ENCODE measurements around the gene MADD. TPM values are rescaled to one million over a fixed set of nuclear protein-coding genes. Genes with fewer than 3 reads are reported as not detected.

MADD gene
- total and polyA plus RNA-seq, 8 donors, result 13.6 to 131 (median 42.6) TPM

DNA sequence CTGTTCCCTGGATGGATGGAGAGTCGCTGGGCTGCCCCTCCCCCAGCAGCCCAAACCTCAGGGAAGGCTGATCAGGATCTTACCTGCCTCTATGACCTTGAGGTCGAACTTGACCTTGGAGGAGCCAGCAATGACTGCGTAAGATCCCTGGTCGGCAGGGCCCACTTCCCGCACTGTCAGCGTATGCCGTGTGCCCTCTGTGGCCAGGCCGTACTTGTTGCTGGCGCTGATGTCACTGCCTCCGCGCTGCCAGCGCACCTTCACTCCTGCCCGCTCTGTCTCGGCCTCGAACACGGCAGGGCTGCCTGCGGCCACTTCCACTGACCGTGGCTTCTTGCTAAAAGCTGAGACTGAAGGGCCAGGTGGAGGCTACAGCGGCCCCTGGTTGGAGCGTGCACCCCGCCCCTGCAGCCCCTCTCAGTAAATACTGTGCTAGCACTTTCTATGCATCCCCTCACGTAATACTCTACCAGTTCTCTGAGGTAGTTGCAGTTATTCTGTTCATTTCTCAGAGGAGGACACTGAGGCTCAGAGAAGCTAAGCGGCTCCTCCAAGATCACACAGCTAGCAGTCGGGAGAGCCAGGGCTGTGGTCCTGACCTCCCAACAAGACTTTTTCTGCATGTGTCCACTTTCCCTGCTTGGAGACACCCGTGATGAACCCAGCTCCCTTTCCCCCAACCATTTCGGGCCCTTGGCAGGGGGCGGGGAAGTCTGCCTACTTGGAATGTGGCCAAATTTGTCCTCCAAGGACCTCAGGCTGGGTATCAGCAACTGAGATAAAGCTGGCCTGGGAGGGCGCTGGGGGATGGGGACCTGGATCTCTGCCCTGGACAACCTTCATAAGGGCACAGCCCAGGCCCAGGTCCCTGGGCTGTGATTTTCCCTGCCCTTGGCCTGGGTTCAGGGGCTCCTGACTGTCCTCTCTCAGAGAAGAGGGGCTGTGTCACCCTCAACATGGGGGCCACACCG lies 81.5 kb downstream of the MADD start:
- no peaks in the 10 kb centered on the region for H3K9me3 ChIP-seq
- TF ChIP-seq POLR2AphosphoS5 (IDR thresholded peaks at IDR 0.05) (peak in 1 of 3 donors; percentile 19), EP300 (IDR thresholded peaks at IDR 0.05) (no peak)
- no peaks in the 10 kb centered on the region for H3K27me3 ChIP-seq
- peaks cover 5 to 26% (median 24%) of the 10 kb centered on the region in 4 donors for H3K4me1 ChIP-seq
- H3K36me3 ChIP-seq, result peaks cover 0 to 7% (median 0%) of the 10 kb centered on the region in 4 donors
- peak; percentile 68 to 77 for DNase-seq
- intact Hi-C loops (cut with DNase I; ENCODE audit: low total_unique reads), result no loop called here
- peak overlapping the region in 4 of 5 donors; percentile 14 to 46 (median 36) for H3K27ac ChIP-seq
- 54 to 77% (median 61%) methylated on average over 23 to 29 of the region's 29 CpGs for WGBS, 5 donors
- no peak overlapping the region for H3K4me3 ChIP-seq

- 71 to 93% (median 79%) methylated on average over 4 to 5 of the region's 5 CpGs for WGBS, 5 donors
- Histone ChIP-seq H3K4me3 (no peak within 1 kb of the TSS), H3K9me3 (no peaks in the 10 kb centered on the region), H3K36me3 (peaks cover 0 to 7% (median 0%) of the 10 kb centered on the region in 4 donors), H3K27me3 (no peaks in the 10 kb centered on the region), H3K27ac (peak within 1 kb of the TSS in 4 of 5 donors; percentile 6 to 46 (median 26)), H3K4me1 (peaks cover 5 to 26% (median 24%) of the 10 kb centered on the region in 4 donors)
- TF ChIP-seq POLR2AphosphoS5 (IDR thresholded peaks at IDR 0.05), result no peak
- TF ChIP-seq POLR2A (IDR thresholded peaks at IDR 0.05), result no peak
- no peak for TF ChIP-seq CTCF (IDR thresholded peaks at IDR 0.05)
- no peak for TF ChIP-seq EP300 (IDR thresholded peaks at IDR 0.05)
- intact Hi-C loops (cut with DNase I; ENCODE audit: low total_unique reads), result no loop called here
- DNase-seq, result no peak
Observed at GRCh38 chr11:47352556-47352955, 82.6 kb downstream of the MADD start, which contains the start of gene MYBPC3. TSS of gene MYBPC3 (minus strand) at chr11:47352702. CDS start at chr11:47352647, 55 bp downstream.

GRCh38 chr11:47353978-47354774 lies 84.2 kb downstream of the MADD start:
- no peak for DNase-seq
- TF ChIP-seq EP300 (IDR thresholded peaks at IDR 0.05) (no peak), POLR2AphosphoS5 (IDR thresholded peaks at IDR 0.05) (no peak), POLR2A (IDR thresholded peaks at IDR 0.05) (no peak), CTCF (IDR thresholded peaks at IDR 0.05) (no peak)
- Histone ChIP-seq H3K27me3 (no peaks in the 10 kb centered on the region), H3K9me3 (no peaks in the 10 kb centered on the region), H3K36me3 (peaks cover 0 to 13% (median 0%) of the 10 kb centered on the region in 4 donors), H3K4me3 (peak overlapping the region in 1 of 4 donors; percentile 53), H3K27ac (no peak overlapping the region), H3K4me1 (peaks cover 5 to 26% (median 24%) of the 10 kb centered on the region in 4 donors)
- 83 to 91% (median 89%) methylated on average over 15 of the region's 15 CpGs for WGBS, 5 donors
- intact Hi-C loops (cut with DNase I; ENCODE audit: low total_unique reads), result no loop called here

DNA sequence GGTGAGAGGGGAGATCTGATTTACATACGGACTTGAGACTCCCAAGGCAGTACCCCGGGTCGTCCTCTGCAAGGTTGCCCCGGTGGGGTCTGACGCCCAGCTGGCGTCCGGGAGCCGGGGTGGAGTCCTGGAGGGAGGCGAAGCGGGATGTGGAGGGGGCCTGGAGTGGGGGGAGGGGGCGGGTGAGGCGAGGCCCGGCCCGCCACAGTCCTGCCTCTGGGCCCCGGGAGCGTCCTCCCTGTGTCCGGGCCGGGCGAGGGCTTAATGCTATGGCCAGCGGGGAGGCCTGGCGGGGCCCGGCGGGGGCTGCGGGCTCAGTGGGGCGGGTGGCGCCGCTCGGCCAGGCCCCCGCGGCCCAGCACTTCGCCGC lies 85.0 kb downstream of the MADD start:
- 20 to 42% (median 30%) methylated on average over 13 to 32 of the region's 32 CpGs for WGBS, 5 donors
- TF ChIP-seq POLR2AphosphoS5 (IDR thresholded peaks at IDR 0.05) (no peak), CTCF (IDR thresholded peaks at IDR 0.05) (no peak), EP300 (IDR thresholded peaks at IDR 0.05) (no peak), POLR2A (IDR thresholded peaks at IDR 0.05) (no peak)
- Histone ChIP-seq H3K4me1 (peaks cover 5 to 26% (median 24%) of the 10 kb centered on the region in 4 donors), H3K27ac (peak overlapping the region in 2 of 5 donors; percentile 56 to 81), H3K9me3 (no peaks in the 10 kb centered on the region), H3K36me3 (peaks cover 0 to 13% (median 0%) of the 10 kb centered on the region in 4 donors), H3K27me3 (no peaks in the 10 kb centered on the region), H3K4me3 (peak overlapping the region; percentile 44 to 53 (median 50))
- DNase-seq, result peak in 1 of 2 donors; percentile 64
- intact Hi-C loops (cut with DNase I; ENCODE audit: low total_unique reads), result no loop called here

Measured in stomach (tissue), 9 donors.